GM12878 (cell line): ENCODE measurements around the gene PCDHGA1. TPM values are rescaled to one million over a fixed set of nuclear protein-coding genes. Genes with fewer than 3 reads are reported as not detected.

ENCODE experiments used
- BMI1 ChIP-seq: fragments of 450-650 bp; IDR thresholded peaks from 2 replicates; pipeline ENCODE4 v1.6.1; 2016; ENCODE audit warnings: mild to moderate bottlenecking, moderate library complexity, borderline replicate concordance
- CREM ChIP-seq: IDR thresholded peaks from 2 replicates; pipeline ENCODE4 v1.6.1; 2014; ENCODE audit warnings: antibody characterized with exemption, low read depth
- EED ChIP-seq: sonication (generic); IDR thresholded peaks from 2 replicates; pipeline ENCODE4 v1.6.1; 2016; ENCODE audit warnings: antibody characterized with exemption, low read depth
- EGR1 ChIP-seq, 2 experiments: IDR thresholded peaks; 1 replicate in 1 of 2; 2 replicates in 1 of 2; pipeline ENCODE4 v1.6.1; 2011 to 2012; ENCODE audit warnings: low read depth in 2 of 2, low read length in 2 of 2, borderline replicate concordance in 1 of 2, mild to moderate bottlenecking in 1 of 2, moderate library complexity in 1 of 2
- ESRRA ChIP-seq: IDR thresholded peaks from 2 replicates; pipeline ENCODE4 v1.6.1; 2012; ENCODE audit warnings: mild to moderate bottlenecking, low read length, improper control_type of control experiment
- FOS ChIP-seq: IDR thresholded peaks from 3 replicates; pipeline ENCODE4 v1.6.1; 2011; ENCODE audit warnings: borderline replicate concordance; ENCODE audit not compliant: insufficient read length; ENCODE audit errors: extremely low read depth
- IKZF2 ChIP-seq, 2 experiments: fragments of 450-650 bp; IDR thresholded peaks; 2 replicates each; pipeline ENCODE4 v1.6.1; 2017; ENCODE audit warnings: mild to moderate bottlenecking in 2 of 2, moderate library complexity in 2 of 2
- MEF2A ChIP-seq: IDR thresholded peaks from 2 replicates; pipeline ENCODE4 v1.6.1; 2011; ENCODE audit warnings: low read depth, mild to moderate bottlenecking, low read length, moderate library complexity; ENCODE audit not compliant: insufficient read depth
- MTA2 ChIP-seq: fragments of 450-650 bp; IDR thresholded peaks from 2 replicates; pipeline ENCODE4 v1.6.1; 2016; ENCODE audit warnings: low read depth, mild to moderate bottlenecking, moderate library complexity
- NR2F1 ChIP-seq: fragments of 450-650 bp; conservative IDR thresholded peaks from 2 replicates; pipeline ENCODE4 v1.6.1; 2017; ENCODE audit warnings: mild to moderate bottlenecking
- POLR2AphosphoS2 ChIP-seq: IDR thresholded peaks from 2 replicates; pipeline ENCODE4 v1.6.1; 2011; ENCODE audit warnings: low read depth, mild to moderate bottlenecking, low read length, improper control_type of control experiment, moderate library complexity
- SMAD1 ChIP-seq: fragments of 450-650 bp; IDR thresholded peaks from 2 replicates; pipeline ENCODE4 v1.6.1; 2018; ENCODE audit warnings: mild to moderate bottlenecking, low read depth; ENCODE audit not compliant: partially characterized antibody
- polyA plus RNA-seq, 11 experiments: library from polyadenylated mRNA; depleted of rRNA in 4 of 11; unstranded in 6 of 11; stranded (reverse) in 5 of 11; fragments of >200 nt; fragmentation: Nextera tagmentation in 4 of 11; fragmentation: Illumina TruSeq in 1 of 11; extraction: Ambion mirVana in 4 of 11; extraction: Trizol in 1 of 11; gene quantifications; 1 replicate in 1 of 11; 2 replicates in 10 of 11; pipeline versions ENCODE4 v1.2.1 to v1.2.3, GENCODE V29; 2011 to 2016; ENCODE audit warnings: inconsistent platforms in 2 of 11, missing spikeins in 2 of 11, low read depth in 1 of 11
- total RNA-seq, 4 experiments: library from RNA; depleted of rRNA in 3 of 4; stranded (reverse); fragments of >200 nt in 3 of 4; fragmentation: Illumina TruSeq in 1 of 4; extraction: Trizol in 1 of 4; gene quantifications; 2 replicates each; pipeline versions ENCODE4 v1.2.1 to v1.2.3, GENCODE V29; 2013 to 2021
- TF ChIP-seq, protein P1 (sequence below): fragments of 450-650 bp; formaldehyde crosslinking; IDR thresholded peaks from 2 replicates; pipeline ENCODE4 v1.4.0; 2020; ENCODE audit warnings: mild to moderate bottlenecking, moderate library complexity
- TF ChIP-seq, protein P2 (sequence below): fragments of 150-350 bp; IDR thresholded peaks from 2 replicates; pipeline ENCODE4 v1.6.1; 2014; ENCODE audit warnings: mild to moderate bottlenecking, low read depth, low read length
- TF ChIP-seq, protein P3 (sequence below): fragments of 450-650 bp; IDR thresholded peaks from 2 replicates; pipeline ENCODE4 v1.6.1; 2017; ENCODE audit warnings: mild to moderate bottlenecking, moderate library complexity
- TF ChIP-seq, protein P4 (sequence below): fragments of 450-650 bp; IDR thresholded peaks from 2 replicates; pipeline ENCODE4 v1.6.1; 2018; ENCODE audit warnings: mild to moderate bottlenecking, low read depth, moderate library complexity; ENCODE audit not compliant: partially characterized antibody
- TF ChIP-seq, protein P5 (sequence below): fragments of 450-650 bp; IDR thresholded peaks from 2 replicates; pipeline ENCODE4 v1.6.1; 2014; ENCODE audit warnings: mild to moderate bottlenecking

The PCDHGA1 gene
- total and polyA plus RNA-seq, 10 of the 15 experiments (the other 5 are each of a cell fraction or from before 2014, with no cell fraction given), result 0.02 to 0.51 (median 0.19) TPM; not detected in 3

DNA sequence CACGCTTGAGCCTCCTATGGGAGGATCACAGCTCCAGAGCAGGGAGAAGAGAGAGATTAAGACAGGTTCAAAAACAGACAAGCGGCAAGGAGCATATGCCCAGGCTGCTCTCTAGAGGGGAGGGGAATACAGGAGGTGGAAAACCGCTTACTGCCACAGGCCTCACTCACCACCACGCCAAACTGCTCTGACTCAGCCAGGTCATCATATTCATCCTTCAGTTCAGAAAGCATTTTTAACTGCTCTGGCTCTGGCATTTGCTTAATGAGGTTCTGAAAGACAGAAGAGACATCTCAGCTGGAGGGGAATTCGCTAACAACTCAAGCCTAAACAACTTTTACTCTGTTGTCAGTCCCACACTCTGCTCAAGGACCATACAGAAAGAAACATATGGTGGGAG is 198.7 kb downstream of the PCDHGA1 start (continued):
- TF ChIP-seq, protein P1, sequence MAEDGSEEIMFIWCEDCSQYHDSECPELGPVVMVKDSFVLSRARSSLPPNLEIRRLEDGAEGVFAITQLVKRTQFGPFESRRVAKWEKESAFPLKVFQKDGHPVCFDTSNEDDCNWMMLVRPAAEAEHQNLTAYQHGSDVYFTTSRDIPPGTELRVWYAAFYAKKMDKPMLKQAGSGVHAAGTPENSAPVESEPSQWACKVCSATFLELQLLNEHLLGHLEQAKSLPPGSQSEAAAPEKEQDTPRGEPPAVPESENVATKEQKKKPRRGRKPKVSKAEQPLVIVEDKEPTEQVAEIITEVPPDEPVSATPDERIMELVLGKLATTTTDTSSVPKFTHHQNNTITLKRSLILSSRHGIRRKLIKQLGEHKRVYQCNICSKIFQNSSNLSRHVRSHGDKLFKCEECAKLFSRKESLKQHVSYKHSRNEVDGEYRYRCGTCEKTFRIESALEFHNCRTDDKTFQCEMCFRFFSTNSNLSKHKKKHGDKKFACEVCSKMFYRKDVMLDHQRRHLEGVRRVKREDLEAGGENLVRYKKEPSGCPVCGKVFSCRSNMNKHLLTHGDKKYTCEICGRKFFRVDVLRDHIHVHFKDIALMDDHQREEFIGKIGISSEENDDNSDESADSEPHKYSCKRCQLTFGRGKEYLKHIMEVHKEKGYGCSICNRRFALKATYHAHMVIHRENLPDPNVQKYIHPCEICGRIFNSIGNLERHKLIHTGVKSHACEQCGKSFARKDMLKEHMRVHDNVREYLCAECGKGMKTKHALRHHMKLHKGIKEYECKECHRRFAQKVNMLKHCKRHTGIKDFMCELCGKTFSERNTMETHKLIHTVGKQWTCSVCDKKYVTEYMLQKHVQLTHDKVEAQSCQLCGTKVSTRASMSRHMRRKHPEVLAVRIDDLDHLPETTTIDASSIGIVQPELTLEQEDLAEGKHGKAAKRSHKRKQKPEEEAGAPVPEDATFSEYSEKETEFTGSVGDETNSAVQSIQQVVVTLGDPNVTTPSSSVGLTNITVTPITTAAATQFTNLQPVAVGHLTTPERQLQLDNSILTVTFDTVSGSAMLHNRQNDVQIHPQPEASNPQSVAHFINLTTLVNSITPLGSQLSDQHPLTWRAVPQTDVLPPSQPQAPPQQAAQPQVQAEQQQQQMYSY, result no peak
- TF ChIP-seq CREM (0 out of 2 replicates have a peak, but pooled peaks have one; percentile 32), POLR2AphosphoS2 (no peak), BMI1 (no peak), EGR1 (IDR thresholded peaks at IDR 0.05; ENCODE audit: borderline replicate concordance in 1 of 2, low read depth in 2 of 2, low read length in 2 of 2) (no peak), SMAD1 (no peak), FOS (no peak), NR2F1 (no peak), EED (no peak; the same call in 1 of the 2 replicates), MTA2 (peak; percentile 41; the same call in 1 of the 2 replicates), ESRRA (no peak), MEF2A (no peak), IKZF2 (IDR thresholded peaks at IDR 0.05) (peak; percentile 17 to 30; a peak in 2 of 4 replicates)
- TF ChIP-seq, protein P2, sequence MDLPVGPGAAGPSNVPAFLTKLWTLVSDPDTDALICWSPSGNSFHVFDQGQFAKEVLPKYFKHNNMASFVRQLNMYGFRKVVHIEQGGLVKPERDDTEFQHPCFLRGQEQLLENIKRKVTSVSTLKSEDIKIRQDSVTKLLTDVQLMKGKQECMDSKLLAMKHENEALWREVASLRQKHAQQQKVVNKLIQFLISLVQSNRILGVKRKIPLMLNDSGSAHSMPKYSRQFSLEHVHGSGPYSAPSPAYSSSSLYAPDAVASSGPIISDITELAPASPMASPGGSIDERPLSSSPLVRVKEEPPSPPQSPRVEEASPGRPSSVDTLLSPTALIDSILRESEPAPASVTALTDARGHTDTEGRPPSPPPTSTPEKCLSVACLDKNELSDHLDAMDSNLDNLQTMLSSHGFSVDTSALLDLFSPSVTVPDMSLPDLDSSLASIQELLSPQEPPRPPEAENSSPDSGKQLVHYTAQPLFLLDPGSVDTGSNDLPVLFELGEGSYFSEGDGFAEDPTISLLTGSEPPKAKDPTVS, result no peak
- TF ChIP-seq, protein P3, sequence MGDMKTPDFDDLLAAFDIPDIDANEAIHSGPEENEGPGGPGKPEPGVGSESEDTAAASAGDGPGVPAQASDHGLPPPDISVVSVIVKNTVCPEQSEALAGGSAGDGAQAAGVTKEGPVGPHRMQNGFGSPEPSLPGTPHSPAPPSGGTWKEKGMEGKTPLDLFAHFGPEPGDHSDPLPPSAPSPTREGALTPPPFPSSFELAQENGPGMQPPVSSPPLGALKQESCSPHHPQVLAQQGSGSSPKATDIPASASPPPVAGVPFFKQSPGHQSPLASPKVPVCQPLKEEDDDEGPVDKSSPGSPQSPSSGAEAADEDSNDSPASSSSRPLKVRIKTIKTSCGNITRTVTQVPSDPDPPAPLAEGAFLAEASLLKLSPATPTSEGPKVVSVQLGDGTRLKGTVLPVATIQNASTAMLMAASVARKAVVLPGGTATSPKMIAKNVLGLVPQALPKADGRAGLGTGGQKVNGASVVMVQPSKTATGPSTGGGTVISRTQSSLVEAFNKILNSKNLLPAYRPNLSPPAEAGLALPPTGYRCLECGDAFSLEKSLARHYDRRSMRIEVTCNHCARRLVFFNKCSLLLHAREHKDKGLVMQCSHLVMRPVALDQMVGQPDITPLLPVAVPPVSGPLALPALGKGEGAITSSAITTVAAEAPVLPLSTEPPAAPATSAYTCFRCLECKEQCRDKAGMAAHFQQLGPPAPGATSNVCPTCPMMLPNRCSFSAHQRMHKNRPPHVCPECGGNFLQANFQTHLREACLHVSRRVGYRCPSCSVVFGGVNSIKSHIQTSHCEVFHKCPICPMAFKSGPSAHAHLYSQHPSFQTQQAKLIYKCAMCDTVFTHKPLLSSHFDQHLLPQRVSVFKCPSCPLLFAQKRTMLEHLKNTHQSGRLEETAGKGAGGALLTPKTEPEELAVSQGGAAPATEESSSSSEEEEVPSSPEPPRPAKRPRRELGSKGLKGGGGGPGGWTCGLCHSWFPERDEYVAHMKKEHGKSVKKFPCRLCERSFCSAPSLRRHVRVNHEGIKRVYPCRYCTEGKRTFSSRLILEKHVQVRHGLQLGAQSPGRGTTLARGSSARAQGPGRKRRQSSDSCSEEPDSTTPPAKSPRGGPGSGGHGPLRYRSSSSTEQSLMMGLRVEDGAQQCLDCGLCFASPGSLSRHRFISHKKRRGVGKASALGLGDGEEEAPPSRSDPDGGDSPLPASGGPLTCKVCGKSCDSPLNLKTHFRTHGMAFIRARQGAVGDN, result no peak
- TF ChIP-seq, protein P4, sequence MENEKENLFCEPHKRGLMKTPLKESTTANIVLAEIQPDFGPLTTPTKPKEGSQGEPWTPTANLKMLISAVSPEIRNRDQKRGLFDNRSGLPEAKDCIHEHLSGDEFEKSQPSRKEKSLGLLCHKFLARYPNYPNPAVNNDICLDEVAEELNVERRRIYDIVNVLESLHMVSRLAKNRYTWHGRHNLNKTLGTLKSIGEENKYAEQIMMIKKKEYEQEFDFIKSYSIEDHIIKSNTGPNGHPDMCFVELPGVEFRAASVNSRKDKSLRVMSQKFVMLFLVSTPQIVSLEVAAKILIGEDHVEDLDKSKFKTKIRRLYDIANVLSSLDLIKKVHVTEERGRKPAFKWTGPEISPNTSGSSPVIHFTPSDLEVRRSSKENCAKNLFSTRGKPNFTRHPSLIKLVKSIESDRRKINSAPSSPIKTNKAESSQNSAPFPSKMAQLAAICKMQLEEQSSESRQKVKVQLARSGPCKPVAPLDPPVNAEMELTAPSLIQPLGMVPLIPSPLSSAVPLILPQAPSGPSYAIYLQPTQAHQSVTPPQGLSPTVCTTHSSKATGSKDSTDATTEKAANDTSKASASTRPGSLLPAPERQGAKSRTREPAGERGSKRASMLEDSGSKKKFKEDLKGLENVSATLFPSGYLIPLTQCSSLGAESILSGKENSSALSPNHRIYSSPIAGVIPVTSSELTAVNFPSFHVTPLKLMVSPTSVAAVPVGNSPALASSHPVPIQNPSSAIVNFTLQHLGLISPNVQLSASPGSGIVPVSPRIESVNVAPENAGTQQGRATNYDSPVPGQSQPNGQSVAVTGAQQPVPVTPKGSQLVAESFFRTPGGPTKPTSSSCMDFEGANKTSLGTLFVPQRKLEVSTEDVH, result no peak
- TF ChIP-seq, protein P5, sequence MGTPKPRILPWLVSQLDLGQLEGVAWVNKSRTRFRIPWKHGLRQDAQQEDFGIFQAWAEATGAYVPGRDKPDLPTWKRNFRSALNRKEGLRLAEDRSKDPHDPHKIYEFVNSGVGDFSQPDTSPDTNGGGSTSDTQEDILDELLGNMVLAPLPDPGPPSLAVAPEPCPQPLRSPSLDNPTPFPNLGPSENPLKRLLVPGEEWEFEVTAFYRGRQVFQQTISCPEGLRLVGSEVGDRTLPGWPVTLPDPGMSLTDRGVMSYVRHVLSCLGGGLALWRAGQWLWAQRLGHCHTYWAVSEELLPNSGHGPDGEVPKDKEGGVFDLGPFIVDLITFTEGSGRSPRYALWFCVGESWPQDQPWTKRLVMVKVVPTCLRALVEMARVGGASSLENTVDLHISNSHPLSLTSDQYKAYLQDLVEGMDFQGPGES, result no peak
